H1 (cell line): Measurements from ENCODE around the gene HTR2B. TPM values are rescaled to one million over a fixed set of nuclear protein-coding genes. Genes with fewer than 3 reads are reported as not detected.

Experiments used
- EZH2 ChIP-seq: fragments of 200-600 bp; sonication (generic); IDR thresholded peaks from 2 replicates; pipeline ENCODE4 v1.7.1; 2012; ENCODE audit warnings: low read depth, mild to moderate bottlenecking, moderate library complexity, low read length, inconsistent platforms; ENCODE audit not compliant: severe bottlenecking
- SP4 ChIP-seq: IDR thresholded peaks from 2 replicates; pipeline ENCODE4 v1.6.1; 2012; ENCODE audit warnings: low read length, inconsistent platforms
- polyA plus RNA-seq, 7 experiments: library from polyadenylated mRNA; depleted of rRNA in 3 of 7; stranded (reverse) in 5 of 7; unstranded in 2 of 7; fragments of >200 nt in 5 of 7; fragments of 200-250 nt in 2 of 7; gene quantifications; 1 replicate in 5 of 7; 2 replicates in 1 of 7; 4 replicates in 1 of 7; pipeline versions ENCODE4 v1.2.1 to v1.2.3, GENCODE V29; 2011 to 2013; ENCODE audit warnings: missing spikeins in 2 of 7, mixed read lengths in 2 of 7
- total RNA-seq: library from RNA; stranded (reverse); fragmentation: NEBNext Ultra II Directional; extraction: Animal tissue kit (Norgen Biotek cat#: 25700); gene quantifications from 2 replicates; pipeline ENCODE4 v1.2.1, GENCODE V29; 2021

The HTR2B gene
- total and polyA plus RNA-seq, 2 of the 8 experiments (the other 6 are each of a cell fraction or from before 2014, with no cell fraction given), result not detected

DNA sequence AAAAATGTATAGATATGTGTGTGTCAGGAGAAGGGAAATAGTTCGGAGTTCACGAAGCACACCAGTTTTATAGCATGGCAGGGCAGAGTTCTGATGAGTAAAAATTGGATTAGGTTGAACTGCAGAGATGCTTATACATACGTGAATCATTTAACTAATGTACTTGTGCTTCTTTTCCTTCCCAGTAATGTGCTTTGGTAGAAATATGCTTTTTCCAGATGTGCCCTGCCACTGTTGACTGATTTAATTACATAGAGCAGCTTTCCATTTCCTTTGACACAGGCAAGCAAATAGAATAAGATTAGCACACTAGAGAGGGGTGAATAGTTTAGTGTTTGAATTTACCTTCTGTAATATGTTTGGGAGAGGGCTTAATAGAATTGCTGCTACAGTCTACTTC, 44.6 kb upstream of the HTR2B start (continued):
- TF ChIP-seq EZH2, result no peak
- TF ChIP-seq SP4, result no peak
